GM18951 (cell line): ENCODE measurements around the gene PGM5.

Experiments used
- POLR2A ChIP-seq: IDR thresholded peaks from 4 replicates; pipeline ENCODE4 v1.6.1; 2011; ENCODE audit warnings: mild to moderate bottlenecking; ENCODE audit not compliant: insufficient read length, insufficient read depth; ENCODE audit errors: extremely low read depth
- in situ Hi-C: fragments of 300-500 bp; cut with MboI; formaldehyde crosslinking; loops from one replicate; pipeline ENCODE4 v1.12.0; 2022; ENCODE audit warnings: low sequenced_read_pairs, mixed read lengths, inconsistent platforms; ENCODE audit not compliant: unreplicated experiment

The PGM5 gene

DNA sequence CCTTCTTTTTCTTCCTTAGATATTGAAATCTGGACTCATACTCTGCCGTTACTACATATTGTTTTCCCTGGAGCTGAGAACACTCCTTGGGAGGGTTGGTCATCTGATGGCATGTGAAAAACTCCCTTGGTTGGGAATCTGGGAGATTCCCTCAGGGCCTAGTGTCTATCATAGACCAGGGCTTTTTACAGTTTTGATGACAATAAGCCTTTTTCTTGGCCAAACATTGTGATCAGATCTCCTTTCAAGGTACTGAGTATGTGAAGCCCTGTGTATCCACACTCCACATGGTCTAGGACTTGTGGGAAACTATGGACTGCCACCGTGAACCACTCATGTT is 151.4 kb downstream of the PGM5 start:
- TF ChIP-seq POLR2A = no peak
- in situ Hi-C loops = no loop called here

- in situ Hi-C loops = no loop called here
- TF ChIP-seq POLR2A = no peak
These were observed 152.1 kb downstream of the PGM5 start for GRCh38 chr9:68508547-68508946.

GRCh38 chr9:68509689-68510088 is 153.3 kb downstream of the PGM5 start:
- in situ Hi-C loops = no loop called here

DNA sequence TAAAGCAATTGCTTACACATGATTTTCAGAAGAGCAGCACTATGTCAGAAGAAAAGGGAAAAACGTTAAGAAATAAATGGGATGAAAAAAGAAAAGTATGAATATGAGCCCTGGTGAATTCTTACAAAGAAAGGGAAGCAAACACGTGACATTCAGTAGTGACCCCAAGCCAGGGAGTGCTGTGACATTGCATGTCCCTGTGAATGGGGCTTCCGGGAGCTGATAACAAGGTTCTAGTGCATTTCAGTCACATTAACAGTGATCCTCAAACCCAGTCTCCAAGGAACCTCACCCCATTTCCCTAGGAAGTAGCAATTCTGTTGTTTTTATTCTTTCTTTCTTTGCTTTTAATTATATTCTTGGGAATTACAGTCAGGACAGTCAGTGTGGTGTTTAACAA is 157.0 kb downstream of the PGM5 start:
- in situ Hi-C loops = no loop called here
- no peak for TF ChIP-seq POLR2A

More at GRCh38 chr9:68509689-68510088, 153.3 kb downstream of the PGM5 start:
- TF ChIP-seq POLR2A = no peak

DNA sequence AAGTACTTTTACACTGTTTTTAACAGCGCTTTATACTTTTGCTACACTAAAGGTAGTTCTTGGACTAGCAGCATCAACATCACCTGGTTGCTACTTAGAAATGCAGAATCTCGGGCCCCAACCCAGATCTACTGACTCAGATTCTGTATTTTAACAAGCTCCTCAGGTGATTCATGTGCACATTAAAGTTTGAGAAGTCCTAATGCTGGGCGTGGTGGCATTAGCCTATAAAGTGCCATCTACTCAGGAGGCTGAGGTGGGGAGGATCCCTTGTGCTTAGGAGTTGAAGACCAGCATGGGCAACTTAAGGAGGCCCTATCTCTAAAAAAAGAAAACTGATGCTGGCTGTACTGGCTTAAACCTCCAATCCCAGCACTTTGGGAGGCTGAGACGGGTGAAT is 157.6 kb downstream of the PGM5 start:
- in situ Hi-C loops = no loop called here
- no peak for TF ChIP-seq POLR2A

DNA sequence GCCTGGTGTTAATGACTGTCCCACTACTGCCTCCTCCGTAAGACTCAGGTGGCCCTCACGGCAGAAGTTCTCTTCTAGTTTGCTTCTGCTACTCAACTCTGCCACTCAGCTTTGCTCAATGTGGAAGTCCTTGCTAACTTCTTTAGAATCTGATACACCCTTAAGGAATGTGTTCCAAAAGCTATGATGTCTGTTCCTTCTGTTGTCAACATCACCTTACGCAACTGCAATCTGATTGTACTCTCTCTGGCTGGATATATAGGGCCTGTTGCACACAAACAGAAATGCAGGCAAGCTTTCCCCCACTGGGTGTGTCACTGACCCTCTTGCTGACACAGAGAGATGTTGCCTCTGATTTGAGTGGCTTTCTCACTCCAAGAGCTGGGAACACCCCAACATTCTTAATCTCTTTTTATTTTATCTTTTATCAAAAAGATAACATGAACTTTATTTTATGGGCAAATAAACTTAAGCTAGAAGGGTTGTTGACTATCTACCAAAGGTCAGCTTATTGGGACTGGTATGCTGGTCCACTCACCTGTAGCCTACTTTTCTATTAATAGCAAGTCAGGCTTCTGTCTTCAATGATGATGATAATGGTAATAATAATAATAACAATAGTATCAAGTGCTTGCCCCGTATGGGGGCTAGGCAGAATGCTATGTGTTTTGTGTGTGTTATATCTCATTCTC is 159.1 kb downstream of the PGM5 start:
- in situ Hi-C loops = no loop called here
- no peak for TF ChIP-seq POLR2A

DNA sequence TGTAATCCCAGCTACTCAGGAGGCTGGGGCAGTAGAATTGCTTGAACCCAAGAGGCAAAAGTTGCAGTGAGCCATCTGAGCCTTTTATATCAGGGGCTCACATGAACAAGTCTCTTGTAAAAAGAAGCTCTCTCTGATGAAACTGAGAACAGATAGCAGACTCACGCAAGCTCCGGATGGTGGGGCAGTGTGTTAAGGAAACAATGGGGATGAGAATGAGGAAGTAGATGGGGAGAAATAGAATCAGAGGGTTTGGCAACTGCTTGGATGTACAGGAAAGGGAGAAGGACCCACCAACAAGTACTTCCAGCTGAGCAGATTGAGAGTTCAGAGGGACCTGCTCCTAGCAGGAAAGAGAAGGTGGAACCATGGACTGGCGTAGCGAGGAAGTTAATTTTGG is 165.7 kb downstream of the PGM5 start:
- in situ Hi-C loops = no loop called here
- TF ChIP-seq POLR2A = no peak

GRCh38 chr9:68522954-68523353 is 166.5 kb downstream of the PGM5 start:
- no peak for TF ChIP-seq POLR2A
- in situ Hi-C loops = no loop called here

- in situ Hi-C loops = no loop called here
- TF ChIP-seq POLR2A = no peak
These were observed 167.0 kb downstream of the PGM5 start for GRCh38 chr9:68523367-68523936.

DNA sequence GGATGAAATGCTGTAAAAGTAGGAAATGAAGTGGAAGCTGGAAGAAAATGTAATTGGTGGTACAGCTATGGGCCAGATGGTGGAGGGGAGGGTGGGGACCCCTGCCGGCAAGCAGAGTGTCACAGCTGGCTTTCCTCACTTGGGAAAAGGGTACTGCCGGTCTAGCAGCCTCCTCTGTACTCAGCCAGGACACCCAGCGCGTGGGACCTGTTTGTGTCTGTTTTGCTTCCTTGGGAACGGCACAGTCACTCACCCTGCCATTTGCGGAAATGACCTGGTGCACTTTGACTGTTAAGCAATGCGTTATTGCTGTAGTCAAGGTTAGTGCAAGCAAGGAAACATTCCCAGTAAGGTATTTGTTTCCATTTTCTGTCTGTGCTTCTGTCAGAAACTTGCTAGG is 174.2 kb downstream of the PGM5 start:
- TF ChIP-seq POLR2A = no peak
- in situ Hi-C loops = no loop called here

DNA sequence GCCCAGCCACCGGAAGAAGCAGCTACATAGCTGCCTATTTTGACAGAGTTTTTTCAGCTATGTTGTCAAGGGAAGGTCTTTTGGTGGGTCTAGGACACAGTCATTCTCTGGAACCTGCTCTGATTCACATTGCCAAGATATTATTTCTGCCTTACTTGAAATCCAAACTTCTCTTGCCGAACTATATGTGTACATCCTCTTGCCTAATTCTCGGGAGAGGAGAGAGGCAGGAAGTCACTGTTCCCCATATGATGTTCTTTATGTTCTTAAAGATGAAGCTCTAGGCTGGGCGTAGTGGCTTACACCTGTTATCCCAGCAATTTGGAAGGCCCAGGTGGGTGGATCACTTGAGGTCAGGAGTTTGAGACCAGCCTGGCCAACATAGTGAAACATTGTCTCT is 175.7 kb downstream of the PGM5 start:
- TF ChIP-seq POLR2A = no peak
- in situ Hi-C loops = no loop called here

DNA sequence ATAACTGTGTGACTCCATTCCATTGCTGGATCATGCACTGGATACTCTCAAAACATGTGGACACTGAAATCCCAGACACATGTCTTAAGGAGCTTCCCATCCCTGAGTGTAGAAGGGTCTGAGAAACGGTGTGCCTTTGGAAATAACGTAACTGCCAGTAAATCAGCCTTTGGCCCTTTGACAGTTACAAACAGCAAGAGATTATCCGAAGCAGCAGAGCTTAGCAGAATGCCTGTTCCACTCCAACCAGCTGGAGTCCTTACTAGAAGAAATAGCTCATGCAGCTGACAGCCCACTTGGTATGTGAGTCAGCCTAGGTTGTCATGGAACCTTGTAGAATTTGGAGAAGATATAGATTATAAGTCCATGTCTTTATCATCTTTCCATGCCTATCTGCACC is 177.3 kb downstream of the PGM5 start:
- in situ Hi-C loops = no loop called here
- no peak for TF ChIP-seq POLR2A

- no peak for TF ChIP-seq POLR2A
- in situ Hi-C loops = no loop called here
These were observed 180.6 kb downstream of the PGM5 start for GRCh38 chr9:68536876-68537615.

- in situ Hi-C loops = no loop called here
- no peak for TF ChIP-seq POLR2A
These were observed 181.1 kb downstream of the PGM5 start for GRCh38 chr9:68537616-68537880.

GRCh38 chr9:68538200-68538599 is 181.8 kb downstream of the PGM5 start:
- in situ Hi-C loops = no loop called here
- TF ChIP-seq POLR2A = no peak
